ENCODE results near the gene HP1BP3. TPM values are rescaled to one million over a fixed set of nuclear protein-coding genes. Genes with fewer than 3 reads are reported as not detected.

Gene HP1BP3
- total RNA-seq, 6 donors from 2014 or later = 140 to 731 (median 274) TPM

DNA sequence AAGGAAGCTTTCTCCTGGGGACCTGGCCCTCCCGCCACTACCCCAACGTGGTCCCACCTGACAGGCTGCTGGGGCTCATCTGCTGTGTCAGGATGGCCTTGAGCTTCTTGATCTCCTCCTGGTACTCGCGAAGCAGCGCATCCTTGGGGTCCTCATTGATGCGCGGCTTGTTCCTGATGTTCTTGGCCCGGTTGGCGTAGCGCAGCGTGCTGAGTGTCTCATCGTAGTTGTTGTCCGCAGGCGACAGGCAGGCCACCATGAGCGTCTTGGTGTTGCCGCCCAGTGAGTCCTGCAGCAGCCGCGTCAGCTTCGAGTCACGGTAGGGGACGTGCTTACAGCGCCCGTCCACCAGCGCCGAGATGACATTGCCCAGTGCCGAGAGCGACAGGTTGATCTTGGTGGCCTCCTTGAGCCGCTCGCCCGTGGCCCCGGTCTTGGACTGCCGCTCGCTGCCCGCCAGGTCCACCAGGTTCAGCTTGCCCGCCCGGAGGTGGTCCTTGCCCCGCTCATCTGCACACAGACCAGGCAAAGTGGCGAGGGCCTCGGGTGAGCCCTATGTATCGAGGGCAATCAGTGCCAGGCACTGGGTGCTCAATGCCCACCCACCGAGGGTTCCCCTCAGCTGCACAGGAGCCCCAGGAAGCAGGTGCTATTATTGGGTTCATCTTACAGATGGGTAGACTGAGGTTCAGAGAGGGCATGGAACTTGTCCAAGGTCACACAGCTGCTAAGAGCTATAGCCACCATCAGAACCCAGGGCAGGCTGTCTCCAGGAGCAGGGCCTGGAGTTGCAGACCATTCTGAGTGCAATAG, 82.5 kb downstream of the HP1BP3 start:
- Histone ChIP-seq H3K27me3 (no peaks in the 10 kb centered on the region), H3K4me1 (no peaks in the 10 kb centered on the region), H3K4me3 (no peak overlapping the region), H3K36me3 (no peaks in the 10 kb centered on the region), H3K27ac (no peak overlapping the region), H3K9me3 (no peaks in the 10 kb centered on the region)
- TF ChIP-seq, protein P1, sequence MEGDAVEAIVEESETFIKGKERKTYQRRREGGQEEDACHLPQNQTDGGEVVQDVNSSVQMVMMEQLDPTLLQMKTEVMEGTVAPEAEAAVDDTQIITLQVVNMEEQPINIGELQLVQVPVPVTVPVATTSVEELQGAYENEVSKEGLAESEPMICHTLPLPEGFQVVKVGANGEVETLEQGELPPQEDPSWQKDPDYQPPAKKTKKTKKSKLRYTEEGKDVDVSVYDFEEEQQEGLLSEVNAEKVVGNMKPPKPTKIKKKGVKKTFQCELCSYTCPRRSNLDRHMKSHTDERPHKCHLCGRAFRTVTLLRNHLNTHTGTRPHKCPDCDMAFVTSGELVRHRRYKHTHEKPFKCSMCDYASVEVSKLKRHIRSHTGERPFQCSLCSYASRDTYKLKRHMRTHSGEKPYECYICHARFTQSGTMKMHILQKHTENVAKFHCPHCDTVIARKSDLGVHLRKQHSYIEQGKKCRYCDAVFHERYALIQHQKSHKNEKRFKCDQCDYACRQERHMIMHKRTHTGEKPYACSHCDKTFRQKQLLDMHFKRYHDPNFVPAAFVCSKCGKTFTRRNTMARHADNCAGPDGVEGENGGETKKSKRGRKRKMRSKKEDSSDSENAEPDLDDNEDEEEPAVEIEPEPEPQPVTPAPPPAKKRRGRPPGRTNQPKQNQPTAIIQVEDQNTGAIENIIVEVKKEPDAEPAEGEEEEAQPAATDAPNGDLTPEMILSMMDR (IDR thresholded peaks at IDR 0.05) = no peak
- TF ChIP-seq EP300 (IDR thresholded peaks at IDR 0.05) (no peak), POLR2AphosphoS5 (IDR thresholded peaks at IDR 0.05) (no peak), POLR2A (IDR thresholded peaks at IDR 0.05) (no peak)
- no peak for ATAC-seq (ENCODE audit: low FRiP score in 2 of 2)
- peak in 1 of 2 donors; percentile 68 for DNase-seq
- WGBS, 2 donors = 94% methylated on average over 23 to 41 of the region's 41 CpGs

DNA sequence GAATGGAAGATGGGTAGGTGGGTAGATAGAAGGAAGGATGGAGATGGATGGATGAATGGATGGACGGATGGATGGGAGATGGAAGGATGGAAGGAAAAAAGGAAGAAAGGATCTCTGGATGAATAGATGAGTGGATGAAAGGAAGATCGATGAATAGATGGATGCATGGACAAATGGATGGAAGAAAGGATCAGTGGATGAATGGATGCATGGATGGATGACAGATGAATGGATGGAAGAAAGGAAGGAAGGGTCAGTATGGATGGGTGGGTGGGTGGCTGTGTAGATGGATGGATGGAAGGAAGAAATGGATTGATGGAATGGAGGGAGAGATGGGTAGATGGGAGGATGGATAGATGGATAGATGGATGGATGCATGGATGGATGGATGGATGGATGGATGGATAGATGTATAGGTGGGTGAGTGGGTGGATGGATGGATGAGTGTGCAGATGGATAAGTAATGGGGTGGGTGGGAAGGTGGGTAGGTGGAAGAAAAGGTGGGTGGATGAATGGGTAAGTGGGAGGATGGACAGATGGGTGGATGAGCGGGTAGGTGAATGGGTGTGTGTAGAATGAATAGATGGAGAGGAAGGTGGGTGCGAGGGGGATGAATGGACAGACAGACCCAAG, 83.9 kb downstream of the HP1BP3 start:
- Histone ChIP-seq H3K4me3 (no peak overlapping the region), H3K27me3 (no peaks in the 10 kb centered on the region), H3K27ac (no peak overlapping the region), H3K9me3 (no peaks in the 10 kb centered on the region), H3K36me3 (no peaks in the 10 kb centered on the region), H3K4me1 (no peaks in the 10 kb centered on the region)
- no peak for TF ChIP-seq EP300 (IDR thresholded peaks at IDR 0.05)
- TF ChIP-seq, protein P1 (IDR thresholded peaks at IDR 0.05) = no peak
- TF ChIP-seq POLR2A (IDR thresholded peaks at IDR 0.05) = no peak
- TF ChIP-seq POLR2AphosphoS5 (IDR thresholded peaks at IDR 0.05) = no peak
- ATAC-seq (ENCODE audit: low FRiP score in 2 of 2) (no peak), DNase-seq (no peak)
- WGBS, 2 donors = 79 to 80% methylated on average over 4 of the region's 4 CpGs

DNA sequence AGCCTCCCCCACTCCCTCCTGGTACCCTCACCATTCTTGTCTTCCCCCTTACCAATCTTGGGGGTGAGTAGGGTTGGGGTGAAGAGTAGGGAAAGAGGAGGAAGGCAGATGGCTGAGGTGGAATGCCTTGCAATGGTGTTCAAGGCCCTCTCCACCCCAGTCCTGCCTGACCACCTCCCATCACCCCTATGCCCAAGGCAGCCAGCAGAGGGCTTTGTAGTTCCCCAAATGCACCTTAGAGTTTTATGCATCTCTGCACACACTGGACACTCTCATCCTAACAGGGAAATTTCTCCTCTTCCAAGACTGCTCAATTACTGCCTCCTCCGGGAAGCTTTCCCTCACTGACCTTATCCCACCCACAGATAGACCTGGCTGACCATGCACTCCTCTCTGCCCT, 84.7 kb downstream of the HP1BP3 start:
- ATAC-seq (ENCODE audit: low FRiP score in 2 of 2) (no peak), DNase-seq (no peak)
- Histone ChIP-seq H3K4me3 (no peak overlapping the region), H3K4me1 (peaks cover 0 to 1% (median 0%) of the 10 kb centered on the region in 4 donors), H3K27ac (no peak overlapping the region), H3K9me3 (no peaks in the 10 kb centered on the region), H3K36me3 (no peaks in the 10 kb centered on the region), H3K27me3 (no peaks in the 10 kb centered on the region)
- TF ChIP-seq POLR2A (IDR thresholded peaks at IDR 0.05) = no peak
- no peak for TF ChIP-seq EP300 (IDR thresholded peaks at IDR 0.05)
- TF ChIP-seq, protein P1 (IDR thresholded peaks at IDR 0.05) = no peak
- TF ChIP-seq POLR2AphosphoS5 (IDR thresholded peaks at IDR 0.05) = no peak
- WGBS, 2 donors = 89 to 94% methylated on average over 1 of the region's 1 CpG

DNA sequence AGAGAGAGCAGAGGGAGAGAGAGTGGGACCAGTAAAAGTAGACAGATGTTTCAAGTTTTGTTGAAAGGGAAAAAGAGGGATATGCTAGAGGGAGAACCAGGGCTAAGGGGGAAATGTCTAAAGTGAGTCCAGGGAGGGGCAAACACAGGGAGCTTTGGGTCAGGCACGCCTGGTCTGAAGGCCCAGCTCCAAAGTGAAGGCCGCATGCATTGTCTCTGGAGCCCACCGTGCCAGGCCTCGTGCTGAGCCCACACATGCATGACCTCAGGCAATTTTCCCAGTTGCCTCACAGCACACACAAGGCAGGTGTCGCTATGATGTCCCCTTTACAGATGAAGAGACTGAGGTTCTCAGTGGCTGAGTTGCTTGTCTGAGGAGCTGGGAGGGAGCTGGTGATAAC, 85.3 kb downstream of the HP1BP3 start:
- no peaks in the 10 kb centered on the region for H3K9me3 ChIP-seq
- no peak overlapping the region for H3K27ac ChIP-seq
- ATAC-seq (ENCODE audit: low FRiP score in 2 of 2) (no peak), DNase-seq (no peak)
- no peaks in the 10 kb centered on the region for H3K36me3 ChIP-seq
- 89 to 96% methylated on average over 3 to 5 of the region's 5 CpGs for WGBS, 2 donors
- TF ChIP-seq, protein P1 (IDR thresholded peaks at IDR 0.05) = no peak
- no peak for TF ChIP-seq EP300 (IDR thresholded peaks at IDR 0.05)
- no peak for TF ChIP-seq POLR2A (IDR thresholded peaks at IDR 0.05)
- TF ChIP-seq POLR2AphosphoS5 (IDR thresholded peaks at IDR 0.05) = no peak
- no peak overlapping the region for H3K4me3 ChIP-seq
- no peaks in the 10 kb centered on the region for H3K27me3 ChIP-seq
- H3K4me1 ChIP-seq = peaks cover 3 to 7% (median 4%) of the 10 kb centered on the region in 4 donors

All from upper lobe of left lung (tissue), 6 donors.